Activated naive CD8-positive, alpha-beta T cell treated with anti-CD3 and anti-CD28 coated beads for 36 hours (primary cell): ENCODE data around the gene RBP4. TPM values are rescaled to one million over a fixed set of nuclear protein-coding genes. Genes with fewer than 3 reads are reported as not detected.

Experiments
- DNase-seq: peaks from one replicate; pipeline ENCODE4 v3.0.0; 2021
- H3K27ac Mint-ChIP-seq: one replicate; pipeline ENCODE4 v1.8.0; 2022; ENCODE audit warnings: mild to moderate bottlenecking, moderate library complexity, mixed read lengths
- H3K27me3 Mint-ChIP-seq: one replicate; pipeline ENCODE4 v1.8.0; 2022; ENCODE audit warnings: mild to moderate bottlenecking, mixed read lengths
- H3K36me3 Mint-ChIP-seq: one replicate; pipeline ENCODE4 v1.8.0; 2021; ENCODE audit warnings: mild to moderate bottlenecking, mixed read lengths
- H3K4me1 Mint-ChIP-seq: one replicate; pipeline ENCODE4 v1.8.0; 2021; ENCODE audit warnings: mixed read lengths
- H3K4me3 Mint-ChIP-seq: one replicate; pipeline ENCODE4 v1.8.0; 2022; ENCODE audit warnings: mild to moderate bottlenecking, moderate library complexity, mixed read lengths
- H3K9me3 Mint-ChIP-seq: one replicate; pipeline ENCODE4 v1.8.0; 2022; ENCODE audit warnings: mixed read lengths
- total RNA-seq, 2 experiments: library from RNA; stranded (reverse); gene quantifications; one replicate each; pipeline ENCODE4 v1.2.3, GENCODE V29; 2021

Gene RBP4
- total RNA-seq = not detected

DNA sequence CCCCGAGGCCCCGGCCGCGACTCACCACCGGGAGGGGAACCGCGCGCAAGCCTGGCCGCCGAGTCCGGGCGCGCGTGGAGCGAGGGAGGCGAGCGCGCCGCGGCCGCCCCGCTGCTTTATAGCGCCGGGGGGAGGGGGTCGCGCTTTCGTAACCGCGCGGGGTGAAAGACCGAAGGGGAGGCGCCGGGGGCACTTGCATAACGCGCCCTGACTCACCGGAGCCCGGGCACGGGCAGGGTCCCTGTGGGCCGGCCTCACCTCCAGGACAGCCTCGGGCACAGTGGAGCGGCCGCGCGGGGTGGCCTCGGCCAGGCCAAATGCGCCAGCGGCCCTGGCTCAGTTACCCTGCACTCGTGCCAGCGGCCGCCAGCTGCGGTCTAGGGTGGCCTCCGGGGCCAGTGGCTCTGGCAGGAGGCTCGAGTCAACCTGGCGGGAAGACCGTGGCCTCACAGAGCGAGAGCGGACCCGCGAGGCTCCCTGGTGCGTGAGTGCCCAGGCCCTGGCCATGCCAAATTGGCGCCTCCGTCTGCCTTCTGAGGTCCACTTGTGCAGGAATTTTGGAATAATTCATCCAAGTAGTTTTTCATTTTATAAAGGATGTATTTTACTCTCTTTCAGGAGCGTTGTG lies at the start of gene RBP4:
Gene RBP4, minus strand, starts transcription at position 90 of the 628 bp plus-strand sequence. CDS start 207 bp downstream, outside the sequence.
- DNase-seq = no peak
- Mint-ChIP-seq H3K4me1 (no peaks in the 10 kb centered on the region), H3K9me3 (no peaks in the 10 kb centered on the region), H3K36me3 (no peaks in the 10 kb centered on the region), H3K27ac (no peak within 1 kb of the TSS), H3K4me3 (no peak within 1 kb of the TSS), H3K27me3 (peaks cover 62% of the 10 kb centered on the region)

DNA sequence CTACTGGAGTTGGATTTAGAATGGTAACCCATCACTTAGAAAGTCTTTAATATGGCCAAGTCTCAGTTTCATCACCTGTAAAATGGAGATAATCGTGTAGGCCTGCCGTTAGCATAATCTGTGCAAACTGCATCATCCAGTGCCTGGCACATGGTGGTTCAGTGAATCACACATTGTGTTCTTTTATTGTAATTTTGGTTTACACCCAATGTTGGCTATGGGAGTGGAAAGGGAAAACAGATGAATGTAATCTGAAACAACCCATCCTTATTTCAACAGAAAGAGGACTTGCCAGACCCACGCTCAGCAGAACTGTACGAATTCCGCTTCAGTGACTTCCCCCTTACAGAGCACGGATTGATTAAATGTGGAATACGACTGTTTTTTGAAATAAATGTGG lies 38.8 kb upstream of the RBP4 start:
- H3K27ac Mint-ChIP-seq = no peak overlapping the region
- no peaks in the 10 kb centered on the region for H3K9me3 Mint-ChIP-seq
- no peak overlapping the region for H3K4me3 Mint-ChIP-seq
- H3K27me3 Mint-ChIP-seq = peaks cover 13% of the 10 kb centered on the region
- H3K36me3 Mint-ChIP-seq = no peaks in the 10 kb centered on the region
- H3K4me1 Mint-ChIP-seq = no peaks in the 10 kb centered on the region
- DNase-seq = no peak

DNA sequence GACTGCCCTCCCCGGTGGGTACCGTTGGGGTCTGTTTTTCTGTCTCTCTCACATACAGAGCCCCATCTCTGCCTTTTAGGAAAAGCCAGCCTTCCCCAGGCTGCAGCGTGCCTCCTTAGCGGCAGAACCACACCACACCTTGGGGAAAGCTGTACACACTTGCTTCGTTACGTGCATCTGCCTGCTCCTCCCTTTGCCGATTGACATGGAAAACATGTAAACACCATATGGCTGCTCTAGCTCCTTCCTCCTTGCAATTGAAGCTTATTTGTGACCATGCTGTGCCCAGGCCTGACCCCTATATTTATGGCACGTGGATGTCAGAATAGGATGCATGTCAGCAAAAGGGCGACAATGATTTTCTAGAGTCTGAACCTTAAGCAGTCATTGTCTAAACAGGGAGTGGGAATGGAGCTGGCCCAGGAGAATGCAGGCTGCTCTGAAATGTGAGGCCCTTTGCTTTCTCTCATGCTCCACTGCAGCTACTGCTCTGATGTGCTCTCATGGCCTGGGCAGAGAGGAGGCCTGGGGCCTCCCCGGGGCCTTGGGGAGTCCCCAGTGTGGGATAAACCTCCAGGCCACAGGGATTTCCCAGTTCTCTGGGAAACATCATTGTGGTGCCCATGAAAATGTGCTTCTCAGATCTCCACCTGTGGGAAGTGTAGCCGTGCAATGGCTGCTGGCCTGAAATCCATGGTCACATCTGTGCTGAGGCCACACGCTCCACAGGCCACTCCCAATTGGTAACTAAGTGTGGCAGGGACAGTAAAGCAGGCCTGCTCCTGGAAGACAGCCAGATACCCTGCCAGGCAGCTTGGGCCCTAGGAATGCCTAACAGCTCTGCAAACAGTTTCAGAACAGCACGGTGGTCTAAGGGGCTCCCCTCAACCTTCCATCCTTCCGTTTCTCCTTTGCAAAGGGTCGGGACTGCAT lies 29.9 kb upstream of the RBP4 start:
- DNase-seq = no peak
- Mint-ChIP-seq H3K4me3 (no peak overlapping the region), H3K9me3 (no peaks in the 10 kb centered on the region), H3K27me3 (peaks cover 17% of the 10 kb centered on the region), H3K27ac (no peak overlapping the region), H3K4me1 (no peaks in the 10 kb centered on the region), H3K36me3 (no peaks in the 10 kb centered on the region)

DNA sequence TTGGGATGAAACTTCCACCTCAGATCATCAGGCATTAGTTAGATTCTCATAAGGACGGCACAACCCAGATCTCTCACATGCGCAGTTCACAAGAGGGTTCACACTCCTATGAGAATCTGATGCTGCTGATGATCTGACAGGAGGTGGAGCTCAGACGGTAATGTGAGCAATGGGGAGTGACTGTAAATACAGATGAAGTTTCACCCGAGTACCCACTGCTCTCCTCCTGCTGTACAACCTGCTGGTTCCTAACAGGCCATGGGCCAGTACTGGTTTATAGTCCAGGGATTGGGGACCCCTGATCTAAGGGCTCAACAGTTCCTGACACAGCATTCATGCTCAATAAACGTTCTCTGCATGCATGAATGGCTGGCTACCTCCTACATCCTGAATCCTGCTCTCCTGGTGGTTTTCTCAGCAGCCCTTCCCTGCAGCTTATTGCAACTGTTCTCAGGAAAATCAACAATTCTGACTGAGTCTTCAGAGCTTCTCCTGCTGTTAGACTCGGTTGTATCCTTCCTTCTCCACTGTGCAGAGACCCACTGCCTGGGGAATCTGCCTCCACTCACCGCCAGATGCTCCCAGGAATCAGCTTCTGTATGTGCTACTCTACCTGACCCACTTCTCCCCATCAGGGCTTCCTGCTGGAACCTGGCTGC lies 28.7 kb upstream of the RBP4 start:
- no peaks in the 10 kb centered on the region for H3K36me3 Mint-ChIP-seq
- H3K4me3 Mint-ChIP-seq = no peak overlapping the region
- H3K27ac Mint-ChIP-seq = no peak overlapping the region
- no peaks in the 10 kb centered on the region for H3K9me3 Mint-ChIP-seq
- peaks cover 20% of the 10 kb centered on the region for H3K27me3 Mint-ChIP-seq
- DNase-seq = no peak
- H3K4me1 Mint-ChIP-seq = no peaks in the 10 kb centered on the region

DNA sequence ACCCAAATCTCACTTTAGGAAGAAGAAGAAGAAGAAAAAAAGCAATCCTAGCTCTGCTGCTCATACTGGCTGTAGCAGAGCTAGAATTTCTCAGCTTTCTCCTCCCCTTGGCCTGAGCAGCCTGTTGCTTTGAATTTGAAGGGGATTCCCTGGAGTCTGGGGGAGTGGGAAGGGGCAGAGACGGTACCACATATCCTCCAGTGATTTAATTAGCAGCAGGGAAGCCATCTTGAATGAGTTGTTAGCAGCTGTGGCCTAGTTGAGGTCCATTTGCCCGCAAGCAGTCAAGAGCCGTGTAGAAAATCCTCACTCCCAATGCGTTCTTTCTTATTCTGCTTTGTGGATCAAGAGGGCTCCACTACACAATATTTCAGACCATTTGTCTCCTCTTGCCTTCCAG lies 27.8 kb upstream of the RBP4 start:
- Mint-ChIP-seq H3K27me3 (peaks cover 24% of the 10 kb centered on the region), H3K4me1 (no peaks in the 10 kb centered on the region)

DNA sequence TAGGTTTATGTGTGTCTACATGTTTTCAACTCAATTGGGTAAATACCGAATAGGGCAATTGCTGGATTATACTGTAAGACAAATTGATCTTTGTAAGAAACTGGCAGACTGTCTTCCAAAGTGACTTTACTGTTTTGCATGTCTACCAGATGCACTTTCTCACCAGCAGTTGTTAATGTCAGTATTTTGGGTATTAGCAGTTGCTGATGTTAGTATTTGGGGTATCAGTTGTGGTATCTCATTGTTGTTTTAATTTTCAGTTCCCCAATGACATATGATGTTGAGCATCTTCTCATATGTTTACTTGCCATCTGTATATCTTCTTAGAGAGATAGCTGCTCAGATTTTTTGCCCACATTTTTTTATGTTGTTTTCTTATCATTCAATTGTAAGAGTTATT lies 21.9 kb upstream of the RBP4 start:
- H3K9me3 Mint-ChIP-seq = no peaks in the 10 kb centered on the region
- H3K4me1 Mint-ChIP-seq = no peaks in the 10 kb centered on the region

More for the DNA sequence above, 27.8 kb upstream of the RBP4 start:
- H3K9me3 Mint-ChIP-seq = no peaks in the 10 kb centered on the region
- no peaks in the 10 kb centered on the region for H3K36me3 Mint-ChIP-seq
- no peak overlapping the region for H3K27ac Mint-ChIP-seq
- H3K4me3 Mint-ChIP-seq = no peak overlapping the region
- DNase-seq = no peak

DNA sequence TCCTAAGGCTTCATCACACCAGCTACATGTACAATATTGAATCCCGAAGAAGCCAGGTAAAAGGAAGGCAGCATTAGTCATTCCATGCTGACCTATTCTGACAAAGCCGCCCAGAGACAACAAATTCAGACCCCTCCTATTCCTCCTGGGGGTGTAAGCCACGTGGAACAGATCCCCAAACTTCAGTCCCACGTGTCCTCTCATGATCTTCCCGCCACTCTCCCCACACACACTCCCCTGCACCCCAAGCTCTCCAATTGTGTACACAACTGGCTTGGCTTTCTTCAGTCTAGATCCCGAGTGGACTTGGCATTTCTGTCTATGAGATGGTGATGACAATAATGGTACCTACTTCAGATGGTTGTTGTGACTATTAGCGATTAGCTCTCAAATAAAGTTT lies 19.9 kb upstream of the RBP4 start:
- Mint-ChIP-seq H3K36me3 (no peaks in the 10 kb centered on the region), H3K4me3 (no peak overlapping the region), H3K27ac (no peak overlapping the region), H3K4me1 (peaks cover 2% of the 10 kb centered on the region), H3K27me3 (peaks cover 21% of the 10 kb centered on the region), H3K9me3 (no peaks in the 10 kb centered on the region)
- DNase-seq = no peak

More for the DNA sequence above, 21.9 kb upstream of the RBP4 start:
- H3K27ac Mint-ChIP-seq = no peak overlapping the region
- H3K4me3 Mint-ChIP-seq = no peak overlapping the region
- peaks cover 23% of the 10 kb centered on the region for H3K27me3 Mint-ChIP-seq
- no peaks in the 10 kb centered on the region for H3K36me3 Mint-ChIP-seq
- DNase-seq = no peak

DNA sequence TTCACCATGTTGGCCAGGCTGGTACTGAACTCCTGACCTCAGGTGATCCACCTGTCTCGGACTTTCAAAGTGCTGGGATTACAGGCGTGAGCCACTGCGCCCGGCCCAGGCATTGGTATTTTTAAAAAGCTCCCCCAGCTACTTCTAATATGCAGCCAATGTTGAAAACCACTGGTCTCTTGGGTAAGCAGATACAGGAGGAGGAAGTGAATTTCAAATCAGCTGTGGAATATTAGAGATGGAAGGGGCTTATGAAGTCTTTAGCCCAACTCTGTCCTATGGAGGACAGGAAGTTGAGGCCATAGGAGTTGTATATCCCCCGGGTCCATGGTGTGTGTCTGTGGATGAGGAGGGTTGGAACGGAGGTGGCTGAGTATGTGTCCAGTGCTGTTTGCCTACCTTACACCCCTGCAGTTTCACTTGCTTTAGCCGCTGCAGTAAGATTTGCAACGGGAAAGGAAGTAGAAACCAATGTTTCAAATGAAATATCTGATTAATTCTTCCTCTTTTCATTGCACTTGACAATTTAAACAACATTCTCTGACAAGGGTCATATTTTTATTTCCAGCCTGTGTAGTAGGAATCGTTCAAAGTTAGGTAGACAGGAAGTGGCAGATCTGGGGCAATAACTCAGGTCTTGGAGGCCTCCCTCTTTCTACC lies 14.7 kb upstream of the RBP4 start:
- Mint-ChIP-seq H3K4me1 (peaks cover 5% of the 10 kb centered on the region), H3K36me3 (no peaks in the 10 kb centered on the region), H3K27me3 (peaks cover 3% of the 10 kb centered on the region), H3K9me3 (no peaks in the 10 kb centered on the region), H3K4me3 (no peak overlapping the region), H3K27ac (no peak overlapping the region)
- DNase-seq = no peak

DNA sequence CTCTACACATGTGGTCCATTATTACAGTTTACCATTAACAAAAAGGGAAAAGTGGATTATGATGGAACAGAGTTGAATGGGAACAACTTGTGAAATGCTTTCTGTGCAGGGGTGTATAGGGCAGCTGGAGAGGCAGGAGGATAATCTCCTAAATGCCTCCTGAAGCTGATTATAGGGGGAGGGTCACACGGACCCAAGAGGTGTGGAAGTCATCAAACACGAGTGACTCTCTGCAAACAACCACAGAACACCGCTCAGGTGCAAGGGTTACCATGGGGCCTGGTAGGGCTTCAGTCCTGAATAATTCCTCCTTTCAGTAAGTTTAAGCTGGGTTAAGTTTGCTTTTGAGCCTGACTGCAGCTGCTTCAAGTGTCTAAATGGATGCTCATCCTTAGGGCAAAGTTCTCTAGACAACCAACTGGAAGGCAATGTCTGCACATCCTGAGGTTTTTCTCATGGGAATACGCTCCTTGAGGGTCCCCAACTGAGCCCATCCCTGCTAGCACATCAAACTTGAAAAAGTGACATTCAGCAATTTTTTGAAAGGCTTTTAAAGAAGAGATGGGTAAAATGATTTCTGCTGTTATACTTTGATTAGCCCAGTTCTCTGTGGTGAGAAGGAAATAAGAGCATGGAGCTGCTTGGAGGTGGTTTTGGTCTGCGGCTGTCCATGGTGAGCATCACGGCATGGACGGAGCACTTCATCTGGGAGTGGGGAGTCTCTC lies 13.2 kb upstream of the RBP4 start:
- DNase-seq = no peak
- Mint-ChIP-seq H3K27ac (no peak overlapping the region), H3K27me3 (peaks cover 7% of the 10 kb centered on the region), H3K4me1 (peaks cover 5% of the 10 kb centered on the region), H3K4me3 (no peak overlapping the region), H3K9me3 (no peaks in the 10 kb centered on the region), H3K36me3 (no peaks in the 10 kb centered on the region)

DNA sequence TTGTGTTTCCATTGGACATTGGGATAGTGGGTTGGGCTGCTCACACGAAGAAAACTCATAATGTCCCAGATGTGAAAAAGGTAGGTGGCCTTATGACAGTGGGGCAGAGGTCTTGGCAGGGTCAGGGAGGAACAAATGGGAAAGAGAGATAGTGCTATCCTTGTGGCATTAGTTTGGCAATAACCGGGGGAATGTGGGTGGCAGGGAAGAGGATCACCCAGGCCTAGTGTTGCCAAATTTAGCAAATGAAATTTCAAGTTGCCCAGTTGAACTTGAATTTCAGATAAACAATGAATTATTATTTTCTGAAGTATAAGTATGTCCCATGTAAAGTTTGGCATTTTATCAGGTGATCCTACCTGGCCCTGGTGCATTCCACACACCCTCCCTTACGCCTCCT lies 12.1 kb upstream of the RBP4 start:
- Mint-ChIP-seq H3K4me1 (peaks cover 5% of the 10 kb centered on the region), H3K27ac (no peak overlapping the region), H3K9me3 (no peaks in the 10 kb centered on the region), H3K36me3 (no peaks in the 10 kb centered on the region), H3K4me3 (no peak overlapping the region), H3K27me3 (peaks cover 7% of the 10 kb centered on the region)
- DNase-seq = no peak

DNA sequence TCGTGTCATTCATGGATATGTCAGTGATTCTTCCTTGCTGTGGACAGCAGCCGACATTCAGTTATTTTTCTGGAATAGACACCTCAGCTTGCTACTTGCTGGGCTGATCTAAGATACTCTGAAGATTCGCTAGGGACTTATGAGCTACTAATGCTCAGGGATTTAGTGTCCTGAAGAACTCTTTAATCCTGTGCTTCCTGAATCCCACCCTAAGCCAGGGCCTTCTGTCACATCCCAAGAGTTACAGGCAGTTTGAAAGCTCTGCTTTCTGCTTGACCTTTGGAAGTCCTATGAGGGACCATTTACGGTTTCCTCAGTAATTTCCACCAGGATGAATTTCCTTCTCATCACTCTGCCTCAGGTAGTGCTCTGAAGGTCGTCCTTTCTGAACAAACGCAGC lies 11.3 kb upstream of the RBP4 start, which contains the start of gene PDE6C:
Gene PDE6C, plus strand, starts transcription at position 227 of the 400 bp plus-strand sequence. CDS start 189 bp downstream, outside the sequence.
- H3K36me3 Mint-ChIP-seq = no peaks in the 10 kb centered on the region
- no peak within 1 kb of the TSS for H3K4me3 Mint-ChIP-seq
- H3K9me3 Mint-ChIP-seq = no peaks in the 10 kb centered on the region
- no peak for DNase-seq
- no peak within 1 kb of the TSS for H3K27ac Mint-ChIP-seq
- H3K4me1 Mint-ChIP-seq = peaks cover 5% of the 10 kb centered on the region
- peaks cover 7% of the 10 kb centered on the region for H3K27me3 Mint-ChIP-seq

DNA sequence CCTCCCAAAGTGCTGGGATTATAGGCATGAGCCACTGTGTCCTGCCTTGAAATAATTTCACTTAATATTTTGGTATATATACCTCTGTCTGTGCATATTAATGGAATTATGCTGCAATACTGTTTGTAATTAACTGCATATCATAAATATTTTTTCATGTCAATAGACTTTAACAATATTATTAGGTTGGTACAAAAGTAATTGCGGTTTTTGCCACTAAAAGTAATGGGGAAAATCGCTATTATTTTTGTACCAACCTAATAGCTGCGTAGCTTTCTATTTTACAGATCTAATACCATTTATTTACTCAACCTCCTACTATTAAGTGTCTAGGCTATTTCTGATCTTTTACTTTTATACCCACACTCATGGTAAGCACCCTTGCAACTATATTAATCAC lies 7.4 kb upstream of the RBP4 start:
- no peak for DNase-seq
- H3K27me3 Mint-ChIP-seq = peaks cover 31% of the 10 kb centered on the region

DNA sequence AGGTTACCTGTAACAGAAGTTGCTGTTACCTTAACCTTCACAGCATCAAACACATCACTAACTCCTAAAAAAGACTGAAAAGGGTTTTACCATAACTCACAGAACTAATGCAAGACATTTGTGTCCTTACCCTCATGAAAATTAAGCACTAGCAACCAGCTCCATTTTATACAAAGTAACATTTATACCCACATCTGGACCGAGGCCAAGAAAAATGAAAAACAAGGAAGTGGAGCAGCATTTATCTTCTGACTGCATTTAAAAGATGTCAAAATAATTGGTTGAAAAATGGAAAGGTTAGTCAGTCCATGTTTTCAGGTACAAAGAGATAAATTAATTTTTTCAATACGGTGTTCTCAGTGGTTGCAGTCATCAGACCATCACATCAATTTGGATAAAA lies 3.1 kb upstream of the RBP4 start:
- Mint-ChIP-seq H3K4me1 (no peaks in the 10 kb centered on the region), H3K27me3 (peaks cover 65% of the 10 kb centered on the region), H3K36me3 (no peaks in the 10 kb centered on the region), H3K9me3 (peaks cover 2% of the 10 kb centered on the region), H3K27ac (no peak overlapping the region), H3K4me3 (no peak overlapping the region)
- no peak for DNase-seq

More for the DNA sequence above, 7.4 kb upstream of the RBP4 start:
- Mint-ChIP-seq H3K9me3 (peaks cover 2% of the 10 kb centered on the region), H3K4me1 (no peaks in the 10 kb centered on the region), H3K4me3 (no peak overlapping the region), H3K36me3 (no peaks in the 10 kb centered on the region), H3K27ac (no peak overlapping the region)

DNA sequence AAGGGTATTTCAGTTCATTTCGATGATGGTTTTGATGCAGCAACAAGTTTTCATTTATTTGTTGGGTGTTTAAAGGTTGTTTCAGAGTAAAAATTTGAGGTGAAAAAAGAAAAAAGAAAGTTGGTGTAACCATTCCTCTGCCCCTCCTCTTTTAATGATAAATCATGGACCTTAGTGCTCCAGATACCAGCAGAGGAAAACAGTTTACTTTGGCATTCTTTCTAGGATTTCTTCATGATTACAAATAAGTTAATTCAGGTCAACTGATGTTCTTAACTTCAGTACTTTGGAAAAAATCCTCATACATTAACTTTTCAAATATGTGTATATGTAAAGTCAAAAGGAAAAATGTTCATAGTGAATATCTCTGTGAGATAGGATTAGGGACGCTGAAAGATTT lies 2.0 kb upstream of the RBP4 start:
- Mint-ChIP-seq H3K4me3 (no peak overlapping the region), H3K27me3 (peaks cover 65% of the 10 kb centered on the region), H3K27ac (no peak overlapping the region), H3K4me1 (no peaks in the 10 kb centered on the region), H3K9me3 (peaks cover 2% of the 10 kb centered on the region), H3K36me3 (no peaks in the 10 kb centered on the region)
- DNase-seq = no peak
